Sigmoid colon (tissue), 7 donors: ENCODE measurements around the gene TAF1L. TPM values are rescaled to one million over a fixed set of nuclear protein-coding genes. Genes with fewer than 3 reads are reported as not detected.

Source experiments
- DNase-seq: peaks from one replicate; pipeline ENCODE4 v3.0.0-alpha.2; 2019
- H3K27ac ChIP-seq, 4 donors: fragments of 200-600 bp; sonication (generic); one replicate each; pipeline ENCODE4 v1.5.1; 2016 to 2019; ENCODE audit warnings: mild to moderate bottlenecking in 1 of 4
- H3K27me3 ChIP-seq, 3 donors: fragments of 200-600 bp; sonication (generic); one replicate each; pipeline ENCODE4 v1.5.1; 2019; ENCODE audit warnings: mild to moderate bottlenecking in 1 of 3
- H3K36me3 ChIP-seq, 4 donors: fragments of 200-600 bp; sonication (generic); one replicate each; pipeline ENCODE4 v1.5.1; 2016 to 2019
- H3K4me1 ChIP-seq, 4 donors: fragments of 200-600 bp; sonication (generic); one replicate each; pipeline ENCODE4 v1.5.1; 2017 to 2019
- H3K4me3 ChIP-seq, 4 donors: fragments of 200-600 bp; sonication (generic); one replicate each; pipeline ENCODE4 v1.5.1; 2017 to 2019; ENCODE audit warnings: mild to moderate bottlenecking in 2 of 4, moderate library complexity in 1 of 4
- H3K9me3 ChIP-seq, 4 donors: fragments of 200-600 bp in 3 of 4; sonication (generic) in 3 of 4; one replicate each; pipeline versions ENCODE4 v1.5.1 to v1.6.1; 2013 to 2019
- EP300 ChIP-seq, 4 donors: sonication (generic); formaldehyde crosslinking; IDR thresholded peaks; one replicate each; pipeline ENCODE4 v1.6.1; 2017; ENCODE audit warnings: antibody characterized with exemption in 4 of 4
- POLR2A ChIP-seq, 2 donors: fragments of 450-650 bp; IDR thresholded peaks; one replicate each; pipeline ENCODE4 v1.6.1; 2016; ENCODE audit warnings: antibody characterized with exemption in 2 of 2, mild to moderate bottlenecking in 2 of 2, moderate library complexity in 2 of 2
- POLR2AphosphoS5 ChIP-seq, 4 donors: sonication (generic); formaldehyde crosslinking; IDR thresholded peaks; one replicate each; pipeline ENCODE4 v1.6.1; 2017; ENCODE audit warnings: antibody characterized with exemption in 4 of 4
- WGBS, 2 donors: extraction: QIAGEN DNeasy Blood & Tissue Kit; methylation state at CpG; one replicate each; pipeline ENCODE4 v1.1.7; 2013; 5-methylcytosine and 5-hydroxymethylcytosine counted together
- intact Hi-C: fragments of 100-400 bp; cut with DNase I; formaldehyde crosslinking; loops from one replicate; pipeline ENCODE4 v1.15.1; 2023
- polyA plus RNA-seq, 3 donors: library from polyadenylated mRNA; stranded (reverse); fragments of 200-250 nt; gene quantifications; one replicate each; pipeline ENCODE4 v1.2.3, GENCODE V29; 2013
- total RNA-seq, 4 donors: library from RNA; depleted of rRNA; stranded (reverse); fragments of >200 nt; gene quantifications; one replicate each; pipeline ENCODE4 v1.1.0, GENCODE V29; 2016
- TF ChIP-seq, protein P1 (sequence below), 4 experiments: fragments of 450-650 bp in 3 of 4; fragments of 200-600 bp in 1 of 4; IDR thresholded peaks; one replicate each; pipeline ENCODE4 v1.5.1; 2016 to 2019; ENCODE audit warnings: antibody characterized with exemption in 4 of 4, mild to moderate bottlenecking in 3 of 4, moderate library complexity in 2 of 4
- donor health status: healthy with polysubstance abuse.
- donor health status: Bipolar disorder and iron deficiency.
- donor health status: healthy.

The TAF1L gene
- total and polyA plus RNA-seq, 7 donors, result not detected

DNA sequence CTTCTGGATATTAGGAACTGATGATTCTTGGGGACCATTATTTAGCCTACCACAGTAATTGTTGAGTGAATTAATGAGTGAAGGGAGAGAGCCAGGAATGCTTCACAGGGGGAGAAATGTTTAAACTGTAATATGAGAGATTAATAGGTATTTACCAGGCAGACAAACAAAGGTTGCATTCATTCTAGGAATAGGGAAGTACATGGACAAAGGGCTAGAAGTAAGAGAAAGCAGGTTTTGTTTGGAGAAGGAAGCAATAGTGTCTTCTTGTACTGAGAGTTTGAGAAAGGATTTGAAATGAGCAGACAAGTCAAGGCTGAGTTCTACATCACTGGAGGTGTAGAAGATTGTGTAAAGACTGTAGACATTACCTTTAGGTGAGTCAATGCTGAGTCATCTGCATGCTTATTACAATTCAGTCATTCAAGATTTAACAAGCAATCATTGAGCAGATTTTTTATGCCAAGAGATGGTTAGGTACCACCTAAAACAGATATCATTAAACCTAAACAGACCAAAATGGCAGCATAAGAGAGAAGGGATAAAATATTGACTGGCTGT is 8.0 kb downstream of the TAF1L start:
- no peaks in the 10 kb centered on the region for H3K9me3 ChIP-seq
- intact Hi-C loops, result no loop called here
- no peaks in the 10 kb centered on the region for H3K36me3 ChIP-seq
- DNase-seq, result no peak
- H3K4me1 ChIP-seq, result no peaks in the 10 kb centered on the region
- TF ChIP-seq EP300 (IDR thresholded peaks at IDR 0.05) (no peak), POLR2AphosphoS5 (IDR thresholded peaks at IDR 0.05) (no peak), POLR2A (IDR thresholded peaks at IDR 0.05) (no peak)
- TF ChIP-seq, protein P1, sequence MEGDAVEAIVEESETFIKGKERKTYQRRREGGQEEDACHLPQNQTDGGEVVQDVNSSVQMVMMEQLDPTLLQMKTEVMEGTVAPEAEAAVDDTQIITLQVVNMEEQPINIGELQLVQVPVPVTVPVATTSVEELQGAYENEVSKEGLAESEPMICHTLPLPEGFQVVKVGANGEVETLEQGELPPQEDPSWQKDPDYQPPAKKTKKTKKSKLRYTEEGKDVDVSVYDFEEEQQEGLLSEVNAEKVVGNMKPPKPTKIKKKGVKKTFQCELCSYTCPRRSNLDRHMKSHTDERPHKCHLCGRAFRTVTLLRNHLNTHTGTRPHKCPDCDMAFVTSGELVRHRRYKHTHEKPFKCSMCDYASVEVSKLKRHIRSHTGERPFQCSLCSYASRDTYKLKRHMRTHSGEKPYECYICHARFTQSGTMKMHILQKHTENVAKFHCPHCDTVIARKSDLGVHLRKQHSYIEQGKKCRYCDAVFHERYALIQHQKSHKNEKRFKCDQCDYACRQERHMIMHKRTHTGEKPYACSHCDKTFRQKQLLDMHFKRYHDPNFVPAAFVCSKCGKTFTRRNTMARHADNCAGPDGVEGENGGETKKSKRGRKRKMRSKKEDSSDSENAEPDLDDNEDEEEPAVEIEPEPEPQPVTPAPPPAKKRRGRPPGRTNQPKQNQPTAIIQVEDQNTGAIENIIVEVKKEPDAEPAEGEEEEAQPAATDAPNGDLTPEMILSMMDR (IDR thresholded peaks at IDR 0.05), result no peak
- no peak overlapping the region for H3K27ac ChIP-seq
- no peak overlapping the region for H3K4me3 ChIP-seq
- no peaks in the 10 kb centered on the region for H3K27me3 ChIP-seq

DNA sequence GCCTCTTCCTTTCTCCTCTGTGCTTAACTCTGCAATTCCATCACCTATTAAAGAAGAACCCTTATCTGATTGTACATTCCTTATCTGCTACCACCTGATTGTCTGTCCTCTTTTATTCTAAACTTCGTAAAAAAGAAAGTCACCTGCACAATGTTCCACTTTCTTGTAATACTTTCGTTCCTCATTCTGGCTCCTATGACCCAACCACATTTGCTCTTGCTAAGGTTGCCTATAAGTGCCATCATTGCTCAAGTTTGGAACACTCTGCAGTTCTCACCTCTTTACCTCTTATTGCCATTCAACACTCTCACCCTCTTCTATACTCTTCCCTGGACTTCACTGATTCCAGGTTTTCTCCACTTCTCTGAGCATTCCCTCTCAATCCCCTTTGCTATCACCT is 10.1 kb downstream of the TAF1L start:
- no peaks in the 10 kb centered on the region for H3K27me3 ChIP-seq
- H3K36me3 ChIP-seq, result no peaks in the 10 kb centered on the region
- no peaks in the 10 kb centered on the region for H3K4me1 ChIP-seq
- 78 to 80% methylated on average over 2 of the region's 2 CpGs for WGBS, 2 donors
- H3K27ac ChIP-seq, result no peak overlapping the region
- intact Hi-C loops, result no loop called here
- TF ChIP-seq EP300 (IDR thresholded peaks at IDR 0.05) (no peak), POLR2AphosphoS5 (IDR thresholded peaks at IDR 0.05) (no peak), POLR2A (IDR thresholded peaks at IDR 0.05) (no peak)
- TF ChIP-seq, protein P1 (IDR thresholded peaks at IDR 0.05), result no peak
- H3K9me3 ChIP-seq, result no peaks in the 10 kb centered on the region
- H3K4me3 ChIP-seq, result no peak overlapping the region
- no peak for DNase-seq

DNA sequence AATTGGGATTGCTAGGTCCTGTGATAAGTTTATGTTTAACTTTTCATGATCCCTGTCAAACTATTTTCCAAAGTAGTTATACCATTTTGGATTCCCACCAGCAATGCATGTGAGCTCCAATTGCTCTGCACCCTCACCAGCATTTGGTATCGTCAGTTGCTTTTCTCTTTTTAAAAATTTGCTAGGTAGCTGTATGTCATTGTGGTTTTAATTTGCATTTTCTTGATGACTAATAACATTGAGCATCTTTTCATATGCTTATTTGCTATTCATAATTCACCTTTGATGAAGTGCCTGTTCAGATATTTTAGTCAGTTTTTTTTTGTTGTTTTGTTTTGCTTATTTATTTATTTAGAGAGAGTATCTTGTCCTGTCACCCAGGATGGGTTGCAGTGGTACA is 12.5 kb downstream of the TAF1L start:
- H3K27me3 ChIP-seq, result no peaks in the 10 kb centered on the region
- H3K9me3 ChIP-seq, result no peaks in the 10 kb centered on the region
- TF ChIP-seq POLR2A (IDR thresholded peaks at IDR 0.05) (no peak), EP300 (IDR thresholded peaks at IDR 0.05) (no peak), POLR2AphosphoS5 (IDR thresholded peaks at IDR 0.05) (no peak)
- TF ChIP-seq, protein P1 (IDR thresholded peaks at IDR 0.05), result no peak
- intact Hi-C loops, result no loop called here
- no peak overlapping the region for H3K4me3 ChIP-seq
- no peak for DNase-seq
- H3K4me1 ChIP-seq, result no peaks in the 10 kb centered on the region
- 67 to 70% methylated on average over 1 of the region's 1 CpG for WGBS, 2 donors
- H3K36me3 ChIP-seq, result no peaks in the 10 kb centered on the region
- H3K27ac ChIP-seq, result no peak overlapping the region

DNA sequence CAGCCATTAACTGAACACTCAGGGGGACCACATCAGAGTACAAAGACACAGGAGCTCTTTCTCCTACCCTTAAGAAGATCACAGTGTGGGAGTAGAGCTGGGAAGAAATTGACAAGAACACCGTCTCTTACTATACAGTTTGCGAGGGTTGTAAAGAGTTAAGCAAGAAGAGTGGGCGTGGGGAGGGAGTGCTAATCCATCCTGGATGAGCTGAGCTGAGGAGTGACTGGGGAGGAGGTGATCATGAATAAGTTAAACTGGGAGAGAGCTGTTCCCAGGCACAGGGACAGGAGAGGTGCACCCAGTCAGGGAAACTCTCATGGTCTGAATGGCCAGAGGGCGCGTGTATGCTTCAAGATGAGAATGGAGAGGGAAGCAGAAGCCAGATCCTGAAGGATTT is 17.2 kb downstream of the TAF1L start:
- H3K27ac ChIP-seq, result no peak overlapping the region
- no peaks in the 10 kb centered on the region for H3K4me1 ChIP-seq
- no peak for DNase-seq
- no peak overlapping the region for H3K4me3 ChIP-seq
- H3K36me3 ChIP-seq, result no peaks in the 10 kb centered on the region
- WGBS, 2 donors, result 66 to 75% methylated on average over 5 of the region's 5 CpGs
- intact Hi-C loops, result no loop called here
- no peaks in the 10 kb centered on the region for H3K9me3 ChIP-seq
- H3K27me3 ChIP-seq, result peaks cover 0 to 5% (median 0%) of the 10 kb centered on the region in 3 donors
- TF ChIP-seq POLR2AphosphoS5 (IDR thresholded peaks at IDR 0.05) (no peak), EP300 (IDR thresholded peaks at IDR 0.05) (no peak), POLR2A (IDR thresholded peaks at IDR 0.05) (no peak)
- TF ChIP-seq, protein P1 (IDR thresholded peaks at IDR 0.05), result no peak

DNA sequence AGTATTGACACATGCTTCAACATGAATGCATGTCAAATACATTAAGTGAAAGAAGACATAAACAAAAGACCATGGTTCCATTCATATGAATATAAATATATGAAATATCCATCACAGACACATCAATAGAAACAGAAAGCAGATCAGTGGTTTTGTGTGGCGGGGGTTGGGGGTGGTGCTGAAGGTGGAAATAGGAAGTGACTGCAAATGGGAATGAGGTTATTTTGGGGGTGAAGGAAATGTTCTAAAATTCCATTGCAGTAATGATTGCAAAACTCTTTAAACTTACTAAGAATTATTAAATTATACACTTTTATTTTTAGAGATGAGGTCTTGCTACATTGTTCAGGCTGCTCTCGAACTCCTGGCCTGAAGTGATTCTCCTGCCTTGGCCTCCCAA is 28.7 kb downstream of the TAF1L start:
- TF ChIP-seq, protein P1 (IDR thresholded peaks at IDR 0.05), result no peak
- TF ChIP-seq POLR2A (IDR thresholded peaks at IDR 0.05) (no peak), EP300 (IDR thresholded peaks at IDR 0.05) (no peak), POLR2AphosphoS5 (IDR thresholded peaks at IDR 0.05) (no peak)
- H3K27ac ChIP-seq, result no peak overlapping the region
- 72 to 85% methylated on average over 2 of the region's 2 CpGs for WGBS, 2 donors

More for the DNA sequence above, 28.7 kb downstream of the TAF1L start:
- intact Hi-C loops, result no loop called here
- Histone ChIP-seq H3K27me3 (no peaks in the 10 kb centered on the region), H3K36me3 (no peaks in the 10 kb centered on the region), H3K4me3 (no peak overlapping the region), H3K4me1 (no peaks in the 10 kb centered on the region), H3K9me3 (peaks cover 0 to 3% (median 0%) of the 10 kb centered on the region in 4 donors)
- DNase-seq, result no peak
